GM23338 (cell line): ENCODE results near the gene ORM1. TPM values are rescaled to one million over a fixed set of nuclear protein-coding genes. Genes with fewer than 3 reads are reported as not detected.

ENCODE experiments used
- ATAC-seq: fragments of 200-7000 bp; cut with Tn5 transposase; 3 replicates; pipeline ENCODE4 v1.9.1; 2020
- DNase-seq: peaks from one replicate; pipeline ENCODE4 v3.0.0-alpha.2; 2015; ENCODE audit warnings: low spot score
- H2AFZ ChIP-seq: fragments of 200-600 bp; sonication (generic); 2 replicates; pipeline ENCODE4 v1.8.0; 2016; ENCODE audit warnings: antibody characterized with exemption, mild to moderate bottlenecking, moderate library complexity
- H3F3A ChIP-seq: fragments of 200-600 bp; sonication (generic); replicated peaks from 2 replicates; pipeline ENCODE4 v1.8.0; 2017; ENCODE audit warnings: antibody characterized with exemption, mixed run types, low read depth
- H3K27ac ChIP-seq: fragments of 200-600 bp; sonication (generic); 2 replicates; pipeline ENCODE4 v1.6.1; 2016; ENCODE audit warnings: low read depth
- H3K27me3 ChIP-seq: fragments of 200-600 bp; sonication (generic); 2 replicates; pipeline ENCODE4 v1.8.0; 2016; ENCODE audit warnings: mild to moderate bottlenecking, mixed run types, moderate library complexity; ENCODE audit not compliant: insufficient read depth
- H3K36me3 ChIP-seq: fragments of 200-600 bp; sonication (generic); 2 replicates; pipeline ENCODE4 v1.8.0; 2016; ENCODE audit warnings: mild to moderate bottlenecking; ENCODE audit not compliant: insufficient read depth
- H3K4me1 ChIP-seq: fragments of 200-600 bp; sonication (generic); 2 replicates; pipeline ENCODE4 v1.8.0; 2016; ENCODE audit warnings: mild to moderate bottlenecking, moderate library complexity; ENCODE audit not compliant: insufficient read depth
- H3K4me2 ChIP-seq: fragments of 200-600 bp; sonication (generic); 2 replicates; pipeline ENCODE4 v1.7.1; 2017; ENCODE audit warnings: mixed run types
- H3K4me3 ChIP-seq: fragments of 200-600 bp; sonication (generic); 2 replicates; pipeline ENCODE4 v1.6.1; 2016; ENCODE audit warnings: mixed run types
- H3K79me2 ChIP-seq: fragments of 200-600 bp; sonication (generic); replicated peaks from 2 replicates; pipeline ENCODE4 v1.8.0; 2017; ENCODE audit warnings: mild to moderate bottlenecking; ENCODE audit not compliant: insufficient read depth
- H3K9me2 ChIP-seq: fragments of 200-600 bp; sonication (generic); 2 replicates; pipeline ENCODE4 v1.8.0; 2017; ENCODE audit not compliant: insufficient read depth
- H4K20me1 ChIP-seq: fragments of 200-600 bp; sonication (generic); replicated peaks from 2 replicates; pipeline ENCODE4 v1.8.0; 2017; ENCODE audit warnings: mild to moderate bottlenecking; ENCODE audit not compliant: insufficient read depth
- H3K27ac Mint-ChIP-seq: 2 replicates; pipeline ENCODE4 v1.8.0; 2020; ENCODE audit warnings: inconsistent platforms, mild to moderate bottlenecking, moderate library complexity, mixed read lengths
- H3K27me3 Mint-ChIP-seq: 3 replicates; pipeline ENCODE4 v1.8.0; 2022; ENCODE audit warnings: low read depth, mild to moderate bottlenecking, moderate library complexity, mixed read lengths, inconsistent platforms; ENCODE audit not compliant: insufficient read depth, poor library complexity
- H3K36me3 Mint-ChIP-seq: 3 replicates; pipeline ENCODE4 v1.8.0; 2021; ENCODE audit warnings: low read depth, mild to moderate bottlenecking, inconsistent platforms, moderate library complexity, mixed read lengths
- H3K4me1 Mint-ChIP-seq: 3 replicates; pipeline ENCODE4 v1.8.0; 2020; ENCODE audit warnings: mild to moderate bottlenecking, inconsistent platforms, mixed read lengths
- H3K4me3 Mint-ChIP-seq: 3 replicates; pipeline ENCODE4 v1.8.0; 2021; ENCODE audit warnings: moderate library complexity, mild to moderate bottlenecking, inconsistent platforms, mixed read lengths
- H3K9me3 Mint-ChIP-seq: 3 replicates; pipeline ENCODE4 v1.8.0; 2020; ENCODE audit warnings: moderate library complexity, mild to moderate bottlenecking, inconsistent platforms, mixed read lengths
- CREB1 ChIP-seq: fragments of 250-450 bp; sonication (Bioruptor Pico); IDR thresholded peaks from 2 replicates; pipeline ENCODE4 v1.5.0; 2020; ENCODE audit warnings: low read depth, mild to moderate bottlenecking, moderate library complexity
- CTCF ChIP-seq, 2 experiments: fragments of 200-600 bp in 1 of 2; sonication (generic) in 1 of 2; conservative IDR thresholded peaks; 2 replicates each; pipeline versions ENCODE4 v1.5.1 to v1.6.1; 2016 to 2017; ENCODE audit warnings: antibody characterized with exemption in 2 of 2, low read depth in 2 of 2, mild to moderate bottlenecking in 2 of 2, moderate library complexity in 1 of 2
- NANOG ChIP-seq: IDR thresholded peaks from 2 replicates; pipeline ENCODE4 v1.6.1; 2016; ENCODE audit warnings: antibody characterized with exemption, borderline replicate concordance
- REST ChIP-seq: IDR thresholded peaks from one replicate; pipeline ENCODE4 v1.6.1; 2018; ENCODE audit warnings: antibody characterized with exemption; ENCODE audit not compliant: unreplicated experiment
- polyA plus RNA-seq: library from polyadenylated mRNA; unstranded; fragments of >200 nt; fragmentation: Nextera tagmentation; extraction: Ambion mirVana; gene quantifications from 2 replicates; pipeline ENCODE4 v1.2.1, GENCODE V29; 2016
- total RNA-seq: library from RNA; depleted of rRNA; stranded (reverse); fragments of >200 nt; shearing (Covaris generic); gene quantifications from 2 replicates; pipeline ENCODE4 v1.2.3, GENCODE V29; 2014
- TF ChIP-seq, protein P1 (sequence below): fragments of 250-450 bp; sonication (Bioruptor Pico); IDR thresholded peaks from 2 replicates; pipeline ENCODE4 v1.5.0; 2020; ENCODE audit warnings: mild to moderate bottlenecking, moderate library complexity

Gene ORM1
- total and polyA plus RNA-seq, 2 experiments from 2014 or later, result not detected

GRCh38 chr9:114287001-114287762 is 35.7 kb upstream of the ORM1 start:
- Mint-ChIP-seq H3K27me3 (no peaks in the 10 kb centered on the region), H3K27ac (no peak overlapping the region), H3K36me3 (peaks cover 4% of the 10 kb centered on the region; the same call in 2 of the 3 replicates), H3K4me3 (no peak overlapping the region), H3K9me3 (no peaks in the 10 kb centered on the region; the same call in 2 of the 3 replicates), H3K4me1 (peaks cover 23% of the 10 kb centered on the region)
- no peak for TF ChIP-seq REST
- 0 out of 4 replicates have a peak, but pooled peaks of 1 of the 2 experiments have one; percentile 15 for TF ChIP-seq CTCF (conservative IDR thresholded peaks at IDR 0.05; ENCODE audit: low read depth in 2 of 2)
- Histone ChIP-seq H3K4me1 (peaks cover 7% of the 10 kb centered on the region), H4K20me1 (no peaks in the 10 kb centered on the region), H3K9me2 (no peaks in the 10 kb centered on the region), H3K27me3 (no peaks in the 10 kb centered on the region), H3K27ac (no peak overlapping the region), H3K36me3 (0 out of 2 replicates have a peak, but pooled peaks cover 1% of the 10 kb centered on the region), H2AFZ (no peak overlapping the region), H3K4me2 (no peak overlapping the region), H3F3A (no peaks in the 10 kb centered on the region), H3K4me3 (no peak overlapping the region), H3K79me2 (no peaks in the 10 kb centered on the region)
- no peak for ATAC-seq
- DNase-seq, result no peak

DNA sequence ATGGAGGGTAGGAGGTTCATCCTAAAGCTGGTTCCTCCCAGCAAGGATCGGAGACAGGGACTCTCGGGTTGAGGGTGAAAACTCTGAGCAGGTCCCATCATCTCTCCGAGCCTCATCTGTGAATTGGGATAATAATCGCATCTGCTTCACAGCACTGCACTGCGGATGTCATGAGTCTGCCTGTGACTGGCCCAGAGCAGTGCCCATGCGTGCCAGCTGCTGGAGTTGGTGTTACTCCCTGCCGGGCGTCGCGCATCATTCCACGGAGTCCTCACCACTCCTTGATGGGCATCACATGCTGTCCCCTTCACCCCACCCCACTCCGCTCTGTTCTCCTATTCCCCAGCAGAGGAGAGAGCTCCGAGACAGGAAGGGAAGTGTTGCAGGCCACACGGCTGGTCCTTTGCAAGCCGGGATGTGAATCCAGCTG is 35.1 kb upstream of the ORM1 start:
- DNase-seq, result no peak
- Histone ChIP-seq H2AFZ (no peak overlapping the region), H3K4me1 (peaks cover 7% of the 10 kb centered on the region), H3K36me3 (peaks cover 7% of the 10 kb centered on the region; the same call in 1 of the 2 replicates), H3K27me3 (no peaks in the 10 kb centered on the region), H4K20me1 (no peaks in the 10 kb centered on the region), H3K9me2 (no peaks in the 10 kb centered on the region), H3K4me2 (no peak overlapping the region), H3K27ac (no peak overlapping the region), H3K79me2 (no peaks in the 10 kb centered on the region), H3K4me3 (no peak overlapping the region), H3F3A (no peaks in the 10 kb centered on the region)
- peaks cover 8% of the 10 kb centered on the region for H3K36me3 Mint-ChIP-seq
- H3K27ac Mint-ChIP-seq, result peak overlapping the region; percentile 81; the same call in 1 of the 2 replicates
- no peak overlapping the region for H3K4me3 Mint-ChIP-seq
- no peaks in the 10 kb centered on the region for H3K27me3 Mint-ChIP-seq
- no peaks in the 10 kb centered on the region; the same call in 2 of the 3 replicates for H3K9me3 Mint-ChIP-seq
- ATAC-seq, result no peak; the same call in 2 of the 3 replicates
- peaks cover 23% of the 10 kb centered on the region for H3K4me1 Mint-ChIP-seq
- TF ChIP-seq CTCF (conservative IDR thresholded peaks at IDR 0.05; ENCODE audit: low read depth in 2 of 2) (no peak), NANOG (no peak), CREB1 (no peak)
- TF ChIP-seq, protein P1, sequence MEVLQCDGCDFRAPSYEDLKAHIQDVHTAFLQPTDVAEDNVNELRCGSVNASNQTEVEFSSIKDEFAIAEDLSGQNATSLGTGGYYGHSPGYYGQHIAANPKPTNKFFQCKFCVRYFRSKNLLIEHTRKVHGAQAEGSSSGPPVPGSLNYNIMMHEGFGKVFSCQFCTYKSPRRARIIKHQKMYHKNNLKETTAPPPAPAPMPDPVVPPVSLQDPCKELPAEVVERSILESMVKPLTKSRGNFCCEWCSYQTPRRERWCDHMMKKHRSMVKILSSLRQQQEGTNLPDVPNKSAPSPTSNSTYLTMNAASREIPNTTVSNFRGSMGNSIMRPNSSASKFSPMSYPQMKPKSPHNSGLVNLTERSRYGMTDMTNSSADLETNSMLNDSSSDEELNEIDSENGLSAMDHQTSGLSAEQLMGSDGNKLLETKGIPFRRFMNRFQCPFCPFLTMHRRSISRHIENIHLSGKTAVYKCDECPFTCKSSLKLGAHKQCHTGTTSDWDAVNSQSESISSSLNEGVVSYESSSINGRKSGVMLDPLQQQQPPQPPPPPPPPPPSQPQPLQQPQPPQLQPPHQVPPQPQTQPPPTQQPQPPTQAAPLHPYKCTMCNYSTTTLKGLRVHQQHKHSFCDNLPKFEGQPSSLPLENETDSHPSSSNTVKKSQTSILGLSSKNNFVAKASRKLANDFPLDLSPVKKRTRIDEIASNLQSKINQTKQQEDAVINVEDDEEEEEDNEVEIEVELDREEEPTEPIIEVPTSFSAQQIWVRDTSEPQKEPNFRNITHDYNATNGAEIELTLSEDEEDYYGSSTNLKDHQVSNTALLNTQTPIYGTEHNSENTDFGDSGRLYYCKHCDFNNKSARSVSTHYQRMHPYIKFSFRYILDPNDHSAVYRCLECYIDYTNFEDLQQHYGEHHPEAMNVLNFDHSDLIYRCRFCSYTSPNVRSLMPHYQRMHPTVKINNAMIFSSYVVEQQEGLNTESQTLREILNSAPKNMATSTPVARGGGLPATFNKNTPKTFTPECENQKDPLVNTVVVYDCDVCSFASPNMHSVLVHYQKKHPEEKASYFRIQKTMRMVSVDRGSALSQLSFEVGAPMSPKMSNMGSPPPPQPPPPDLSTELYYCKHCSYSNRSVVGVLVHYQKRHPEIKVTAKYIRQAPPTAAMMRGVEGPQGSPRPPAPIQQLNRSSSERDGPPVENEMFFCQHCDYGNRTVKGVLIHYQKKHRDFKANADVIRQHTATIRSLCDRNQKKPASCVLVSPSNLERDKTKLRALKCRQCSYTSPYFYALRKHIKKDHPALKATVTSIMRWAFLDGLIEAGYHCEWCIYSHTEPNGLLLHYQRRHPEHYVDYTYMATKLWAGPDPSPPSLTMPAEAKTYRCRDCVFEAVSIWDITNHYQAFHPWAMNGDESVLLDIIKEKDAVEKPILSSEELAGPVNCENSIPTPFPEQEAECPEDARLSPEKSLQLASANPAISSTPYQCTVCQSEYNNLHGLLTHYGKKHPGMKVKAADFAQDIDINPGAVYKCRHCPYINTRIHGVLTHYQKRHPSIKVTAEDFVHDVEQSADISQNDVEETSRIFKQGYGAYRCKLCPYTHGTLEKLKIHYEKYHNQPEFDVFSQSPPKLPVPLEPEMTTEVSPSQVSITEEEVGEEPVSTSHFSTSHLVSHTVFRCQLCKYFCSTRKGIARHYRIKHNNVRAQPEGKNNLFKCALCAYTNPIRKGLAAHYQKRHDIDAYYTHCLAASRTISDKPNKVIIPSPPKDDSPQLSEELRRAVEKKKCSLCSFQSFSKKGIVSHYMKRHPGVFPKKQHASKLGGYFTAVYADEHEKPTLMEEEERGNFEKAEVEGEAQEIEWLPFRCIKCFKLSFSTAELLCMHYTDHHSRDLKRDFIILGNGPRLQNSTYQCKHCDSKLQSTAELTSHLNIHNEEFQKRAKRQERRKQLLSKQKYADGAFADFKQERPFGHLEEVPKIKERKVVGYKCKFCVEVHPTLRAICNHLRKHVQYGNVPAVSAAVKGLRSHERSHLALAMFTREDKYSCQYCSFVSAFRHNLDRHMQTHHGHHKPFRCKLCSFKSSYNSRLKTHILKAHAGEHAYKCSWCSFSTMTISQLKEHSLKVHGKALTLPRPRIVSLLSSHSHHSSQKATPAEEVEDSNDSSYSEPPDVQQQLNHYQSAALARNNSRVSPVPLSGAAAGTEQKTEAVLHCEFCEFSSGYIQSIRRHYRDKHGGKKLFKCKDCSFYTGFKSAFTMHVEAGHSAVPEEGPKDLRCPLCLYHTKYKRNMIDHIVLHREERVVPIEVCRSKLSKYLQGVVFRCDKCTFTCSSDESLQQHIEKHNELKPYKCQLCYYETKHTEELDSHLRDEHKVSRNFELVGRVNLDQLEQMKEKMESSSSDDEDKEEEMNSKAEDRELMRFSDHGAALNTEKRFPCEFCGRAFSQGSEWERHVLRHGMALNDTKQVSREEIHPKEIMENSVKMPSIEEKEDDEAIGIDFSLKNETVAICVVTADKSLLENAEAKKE (CRISPR knock-in tag), result no peak
